Measurements from ENCODE around the gene RTN4RL1. TPM values are rescaled to one million over a fixed set of nuclear protein-coding genes. Genes with fewer than 3 reads are reported as not detected.
A peak's percentile ranks its signal among the peaks of the same experiment; 100 is the strongest.

RTN4RL1 gene
- total RNA-seq, 2 experiments from 2014 or later = not detected

DNA sequence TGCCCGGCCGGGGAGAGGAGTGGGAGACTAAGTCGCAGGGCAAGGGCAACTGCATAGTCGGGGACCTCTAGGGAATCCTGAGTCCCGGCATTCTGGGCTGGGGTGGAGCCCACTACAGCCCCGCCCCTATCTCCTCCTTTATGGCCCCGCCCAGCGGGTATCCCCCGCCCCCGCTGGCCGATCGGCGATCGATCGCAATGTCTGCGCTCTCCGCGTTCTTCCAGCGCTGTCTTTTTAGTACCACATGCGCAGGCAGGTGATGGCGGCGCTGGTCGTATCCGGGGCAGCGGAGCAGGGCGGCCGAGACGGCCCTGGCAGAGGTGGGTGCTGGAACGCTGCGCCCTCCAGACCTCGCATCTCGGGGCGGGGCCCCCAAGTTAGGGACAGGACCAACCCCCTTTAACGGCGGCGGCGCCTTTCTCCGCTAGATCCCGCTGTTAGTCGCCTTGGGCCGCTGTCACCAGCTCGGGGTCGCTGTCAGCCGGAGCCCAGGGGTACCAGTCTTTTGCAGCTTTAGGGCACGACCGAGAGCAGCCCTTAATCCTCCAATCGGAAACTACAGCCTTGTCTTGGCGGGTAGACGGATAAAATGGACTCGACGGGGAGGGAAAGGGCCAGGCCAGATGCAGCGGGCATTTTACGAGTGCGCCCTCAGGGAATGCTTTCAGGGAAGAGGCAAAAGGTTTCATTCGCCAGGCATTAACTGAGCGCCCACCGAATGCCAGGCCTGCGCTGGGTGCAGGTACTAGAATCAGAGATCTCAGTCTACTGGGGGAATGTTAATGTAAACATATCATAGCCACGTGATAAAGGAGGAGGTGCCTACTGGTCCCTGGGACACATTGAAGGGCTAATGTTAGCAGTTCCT is 5.0 kb upstream of the RTN4RL1 start, which contains the start of gene DPH1:
TSS of gene DPH1 (plus strand) at position 243 of the 868 bp plus-strand sequence. CDS start at position 260, 17 bp downstream.
- Histone ChIP-seq H3K79me2 (ENCODE audit: insufficient read depth, low read depth, low read length) (peaks cover 10% of the 10 kb centered on the region; the same call in 1 of the 2 replicates), H3K4me3 (ENCODE audit: low read depth, low read length, poor library complexity, severe bottlenecking) (peak within 1 kb of the TSS; percentile 88), H3K4me1 (ENCODE audit: insufficient read depth, low read length, poor library complexity, severe bottlenecking) (peaks cover 30% of the 10 kb centered on the region), H3K27ac (ENCODE audit: low read depth, low read length, poor library complexity, severe bottlenecking) (peak within 1 kb of the TSS; percentile 26), H3K4me2 (ENCODE audit: low read length) (peak within 1 kb of the TSS; percentile 94), H3K36me3 (ENCODE audit: insufficient read depth, low read length) (peaks cover 8% of the 10 kb centered on the region; the same call in 1 of the 2 replicates), H2AFZ (ENCODE audit: low read length) (peak within 1 kb of the TSS; percentile 81), H3K9me3 (ENCODE audit: low read length) (no peaks in the 10 kb centered on the region), H4K20me1 (ENCODE audit: insufficient read depth, low read length) (no peaks in the 10 kb centered on the region), H3K9me2 (ENCODE audit: insufficient read depth, low read length) (no peaks in the 10 kb centered on the region)
- ChIA-PET POLR2A (interaction anchor here (0.6 kb wide), 1 partner anchor 134 kb away, joined by 4 read pairs; no protein-coding TSS in a partner anchor), CTCF (ENCODE audit: unreplicated experiment) (interaction anchor here (0.5 kb wide), 1 partner anchor 76 kb away, joined by 11 read pairs; no protein-coding TSS in a partner anchor)
- no TSS peak for BruUV-seq (replicated peaks)
- peak; percentile 92 for DNase-seq (ENCODE audit: low spot score)
- intact Hi-C loops (cut with micrococcal nuclease; ENCODE audit: unreplicated experiment) = loop anchor here (1.0 to 2.0 kb wide), 4 partner anchors 122 to 309 kb away; no protein-coding TSS in a partner anchor
- TF ChIP-seq EZH2phosphoT487 (IDR thresholded peaks at IDR 0.05; ENCODE audit: borderline replicate concordance, low read depth, low read length) = no peak
- TF ChIP-seq, protein P1, sequence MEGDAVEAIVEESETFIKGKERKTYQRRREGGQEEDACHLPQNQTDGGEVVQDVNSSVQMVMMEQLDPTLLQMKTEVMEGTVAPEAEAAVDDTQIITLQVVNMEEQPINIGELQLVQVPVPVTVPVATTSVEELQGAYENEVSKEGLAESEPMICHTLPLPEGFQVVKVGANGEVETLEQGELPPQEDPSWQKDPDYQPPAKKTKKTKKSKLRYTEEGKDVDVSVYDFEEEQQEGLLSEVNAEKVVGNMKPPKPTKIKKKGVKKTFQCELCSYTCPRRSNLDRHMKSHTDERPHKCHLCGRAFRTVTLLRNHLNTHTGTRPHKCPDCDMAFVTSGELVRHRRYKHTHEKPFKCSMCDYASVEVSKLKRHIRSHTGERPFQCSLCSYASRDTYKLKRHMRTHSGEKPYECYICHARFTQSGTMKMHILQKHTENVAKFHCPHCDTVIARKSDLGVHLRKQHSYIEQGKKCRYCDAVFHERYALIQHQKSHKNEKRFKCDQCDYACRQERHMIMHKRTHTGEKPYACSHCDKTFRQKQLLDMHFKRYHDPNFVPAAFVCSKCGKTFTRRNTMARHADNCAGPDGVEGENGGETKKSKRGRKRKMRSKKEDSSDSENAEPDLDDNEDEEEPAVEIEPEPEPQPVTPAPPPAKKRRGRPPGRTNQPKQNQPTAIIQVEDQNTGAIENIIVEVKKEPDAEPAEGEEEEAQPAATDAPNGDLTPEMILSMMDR (conservative IDR thresholded peaks at IDR 0.05; ENCODE audit: low read length) = no peak

DNA sequence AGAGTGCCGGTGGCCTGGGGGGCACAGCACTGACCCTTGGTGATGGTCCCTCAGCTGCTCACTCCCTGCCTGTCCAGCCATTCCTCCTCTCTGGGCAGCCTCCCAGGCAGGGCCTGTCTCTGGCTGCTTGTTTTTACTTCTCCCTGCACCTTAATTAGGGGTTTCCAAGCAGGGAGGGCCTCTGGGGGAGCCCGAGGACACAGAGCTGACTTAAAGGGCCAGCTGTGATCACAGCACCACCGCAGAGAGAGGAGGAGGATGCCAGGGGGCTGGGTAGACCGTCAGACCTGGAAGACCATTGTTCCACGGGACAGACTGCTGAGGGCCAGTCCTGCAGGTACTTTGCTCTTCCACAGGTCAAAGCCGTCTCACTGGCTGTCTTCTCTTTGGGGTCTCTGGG is 3.6 kb upstream of the RTN4RL1 start:
- Histone ChIP-seq H3K9me2 (ENCODE audit: insufficient read depth, low read length) (no peaks in the 10 kb centered on the region), H3K79me2 (ENCODE audit: insufficient read depth, low read depth, low read length) (peaks cover 10% of the 10 kb centered on the region; the same call in 1 of the 2 replicates), H3K4me1 (ENCODE audit: insufficient read depth, low read length, poor library complexity, severe bottlenecking) (peaks cover 21% of the 10 kb centered on the region), H3K36me3 (ENCODE audit: insufficient read depth, low read length) (peaks cover 4% of the 10 kb centered on the region; the same call in 1 of the 2 replicates), H2AFZ (ENCODE audit: low read length) (no peak overlapping the region), H3K27ac (ENCODE audit: low read depth, low read length, poor library complexity, severe bottlenecking) (no peak overlapping the region), H3K4me3 (ENCODE audit: low read depth, low read length, poor library complexity, severe bottlenecking) (no peak overlapping the region), H3K4me2 (ENCODE audit: low read length) (no peak overlapping the region), H3K9me3 (ENCODE audit: low read length) (no peaks in the 10 kb centered on the region), H4K20me1 (ENCODE audit: insufficient read depth, low read length) (no peaks in the 10 kb centered on the region)
- DNase-seq (ENCODE audit: low spot score) = no peak
- ChIA-PET CTCF (ENCODE audit: unreplicated experiment) (no interaction called here), POLR2A (no interaction called here)
- intact Hi-C loops (cut with micrococcal nuclease; ENCODE audit: unreplicated experiment) = no loop called here
- no peak for TF ChIP-seq EZH2phosphoT487 (IDR thresholded peaks at IDR 0.05; ENCODE audit: borderline replicate concordance, low read depth, low read length)
- TF ChIP-seq, protein P1 (conservative IDR thresholded peaks at IDR 0.05; ENCODE audit: low read length) = no peak
- BruUV-seq (replicated peaks) = no TSS peak
